DOHH2 (cell line): ENCODE results near the gene BABAM2.

Experiments used
- H3F3A ChIP-seq: fragments of 200-600 bp; sonication (generic), shearing (Covaris generic); 2 replicates; pipeline ENCODE4 v1.6.0; 2016; ENCODE audit warnings: antibody characterized with exemption, mild to moderate bottlenecking; ENCODE audit not compliant: control insufficient read depth, insufficient read depth
- H3K27ac ChIP-seq: fragments of 200-600 bp; sonication (generic); 2 replicates; pipeline ENCODE4 v1.5.1; 2014; ENCODE audit warnings: low read depth, mild to moderate bottlenecking, low read length, moderate library complexity
- H3K27me3 ChIP-seq: fragments of 200-600 bp; sonication (generic); 2 replicates; pipeline ENCODE4 v1.6.1; 2014; ENCODE audit warnings: mild to moderate bottlenecking, low read length, mixed read lengths; ENCODE audit not compliant: control insufficient read depth
- H3K36me3 ChIP-seq: fragments of 200-600 bp; sonication (generic); 2 replicates; pipeline ENCODE4 v1.6.1; 2014; ENCODE audit warnings: mild to moderate bottlenecking, low read length, moderate library complexity, mixed read lengths; ENCODE audit not compliant: control insufficient read depth
- H3K4me1 ChIP-seq: fragments of 200-600 bp; sonication (generic); 2 replicates; pipeline ENCODE4 v1.6.1; 2014; ENCODE audit warnings: mild to moderate bottlenecking, low read length, mixed read lengths; ENCODE audit not compliant: control insufficient read depth
- H3K4me2 ChIP-seq: fragments of 200-600 bp; sonication (generic); 2 replicates; pipeline ENCODE4 v1.6.0; 2014; ENCODE audit warnings: mild to moderate bottlenecking, low read length, moderate library complexity
- H3K4me3 ChIP-seq: fragments of 200-600 bp; sonication (generic); 2 replicates; pipeline ENCODE4 v1.5.1; 2014; ENCODE audit warnings: mild to moderate bottlenecking, low read length, mixed read lengths
- H3K79me2 ChIP-seq: fragments of 200-600 bp; sonication (generic); 2 replicates; pipeline ENCODE4 v1.6.1; 2014; ENCODE audit warnings: mild to moderate bottlenecking, low read length, mixed read lengths; ENCODE audit not compliant: control insufficient read depth
- H3K9me2 ChIP-seq: fragments of 200-600 bp; sonication (generic); replicated peaks from 2 replicates; pipeline ENCODE4 v1.6.1; 2014; ENCODE audit warnings: mild to moderate bottlenecking, low read length, mixed read lengths; ENCODE audit not compliant: control insufficient read depth
- H3K9me3 ChIP-seq: fragments of 200-600 bp; sonication (generic); 2 replicates; pipeline ENCODE4 v1.6.1; 2014; ENCODE audit warnings: antibody characterized with exemption, low read length, mixed read lengths; ENCODE audit not compliant: control insufficient read depth, insufficient read depth
- H4K20me1 ChIP-seq: fragments of 200-600 bp; sonication (generic); 2 replicates; pipeline ENCODE4 v1.6.0; 2014; ENCODE audit warnings: low read depth, mild to moderate bottlenecking, antibody characterized with exemption, low read length, moderate library complexity; ENCODE audit not compliant: control insufficient read depth, insufficient read depth
- EZH2phosphoT487 ChIP-seq: fragments of 200-600 bp; sonication (generic); IDR thresholded peaks from 2 replicates; pipeline ENCODE4 v1.6.1; 2017; ENCODE audit warnings: borderline replicate concordance, mild to moderate bottlenecking, antibody characterized with exemption, low read length, moderate library complexity, mixed read lengths
- TF ChIP-seq, protein P1 (sequence below): fragments of 200-600 bp; sonication (generic); IDR thresholded peaks from one replicate; pipeline ENCODE4 v1.5.1; 2014; ENCODE audit warnings: antibody characterized with exemption, mild to moderate bottlenecking, low read depth, low read length; ENCODE audit not compliant: poor library complexity, severe bottlenecking

BABAM2 gene

DNA sequence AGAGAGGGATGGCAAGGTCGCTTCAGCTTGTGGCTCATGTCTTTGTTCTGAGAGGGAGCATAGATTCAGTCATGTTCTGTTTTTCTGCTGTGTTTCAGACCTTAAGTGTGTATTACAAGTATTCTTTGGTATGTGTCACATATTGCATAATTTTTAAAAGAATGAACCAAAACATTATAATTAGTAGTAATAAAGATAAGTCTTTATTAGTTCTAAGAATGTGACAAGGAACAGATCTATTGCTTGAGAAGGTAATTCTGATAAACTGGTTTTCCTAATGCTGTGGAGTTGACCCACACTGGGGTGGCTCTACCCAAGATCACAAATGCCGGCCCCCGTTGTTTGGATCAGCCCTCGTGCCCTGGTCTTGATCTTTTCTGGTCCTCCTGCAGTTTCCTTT, 377.9 kb downstream of the BABAM2 start:
- H3K4me2 ChIP-seq = no peak overlapping the region
- no peaks in the 10 kb centered on the region for H3K9me3 ChIP-seq
- H3K4me1 ChIP-seq = no peaks in the 10 kb centered on the region
- no peaks in the 10 kb centered on the region for H3K9me2 ChIP-seq
- no peaks in the 10 kb centered on the region for H3K36me3 ChIP-seq
- no peaks in the 10 kb centered on the region for H3K79me2 ChIP-seq
- H3F3A ChIP-seq = no peaks in the 10 kb centered on the region
- no peak for TF ChIP-seq EZH2phosphoT487
- TF ChIP-seq, protein P1, sequence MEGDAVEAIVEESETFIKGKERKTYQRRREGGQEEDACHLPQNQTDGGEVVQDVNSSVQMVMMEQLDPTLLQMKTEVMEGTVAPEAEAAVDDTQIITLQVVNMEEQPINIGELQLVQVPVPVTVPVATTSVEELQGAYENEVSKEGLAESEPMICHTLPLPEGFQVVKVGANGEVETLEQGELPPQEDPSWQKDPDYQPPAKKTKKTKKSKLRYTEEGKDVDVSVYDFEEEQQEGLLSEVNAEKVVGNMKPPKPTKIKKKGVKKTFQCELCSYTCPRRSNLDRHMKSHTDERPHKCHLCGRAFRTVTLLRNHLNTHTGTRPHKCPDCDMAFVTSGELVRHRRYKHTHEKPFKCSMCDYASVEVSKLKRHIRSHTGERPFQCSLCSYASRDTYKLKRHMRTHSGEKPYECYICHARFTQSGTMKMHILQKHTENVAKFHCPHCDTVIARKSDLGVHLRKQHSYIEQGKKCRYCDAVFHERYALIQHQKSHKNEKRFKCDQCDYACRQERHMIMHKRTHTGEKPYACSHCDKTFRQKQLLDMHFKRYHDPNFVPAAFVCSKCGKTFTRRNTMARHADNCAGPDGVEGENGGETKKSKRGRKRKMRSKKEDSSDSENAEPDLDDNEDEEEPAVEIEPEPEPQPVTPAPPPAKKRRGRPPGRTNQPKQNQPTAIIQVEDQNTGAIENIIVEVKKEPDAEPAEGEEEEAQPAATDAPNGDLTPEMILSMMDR = no peak
- H3K4me3 ChIP-seq = no peak overlapping the region
- no peaks in the 10 kb centered on the region for H3K27me3 ChIP-seq
- no peaks in the 10 kb centered on the region for H4K20me1 ChIP-seq
- no peak overlapping the region for H3K27ac ChIP-seq

DNA sequence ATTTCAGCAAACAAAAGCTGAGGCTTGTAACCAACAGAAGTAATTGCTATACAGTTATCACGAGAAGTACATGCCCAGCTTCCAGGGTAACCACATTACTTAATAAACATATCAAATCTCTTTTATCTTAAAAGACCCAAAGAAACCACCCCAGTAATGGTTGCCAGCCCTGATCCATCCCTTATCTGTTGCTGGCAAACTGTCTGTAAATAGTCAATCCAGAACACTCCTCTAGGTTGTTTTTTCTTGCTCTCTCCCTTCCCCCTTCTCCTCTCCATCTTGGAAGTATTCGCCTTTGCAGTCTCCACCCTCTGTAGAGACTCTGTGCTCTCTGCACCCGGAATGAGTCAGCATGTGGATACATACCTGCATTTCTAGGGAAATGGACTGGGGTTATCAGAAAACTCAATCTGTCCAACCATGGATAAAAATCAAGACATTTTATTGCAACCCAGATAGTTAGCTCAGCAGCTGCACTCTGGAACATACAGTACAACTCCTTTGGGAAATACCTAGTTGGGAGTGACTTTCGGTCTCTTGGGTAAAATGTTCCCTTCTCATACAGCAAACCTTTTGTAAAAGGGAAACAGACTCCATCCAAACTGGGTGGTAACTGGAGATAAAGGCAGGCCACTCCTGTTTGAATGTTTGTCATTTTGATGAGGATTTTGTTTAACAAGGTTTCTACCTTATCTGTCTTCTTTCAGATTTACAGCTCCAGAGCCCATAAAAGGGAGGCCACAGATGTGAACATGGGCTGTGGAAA, 378.7 kb downstream of the BABAM2 start:
- no peaks in the 10 kb centered on the region for H4K20me1 ChIP-seq
- H3K79me2 ChIP-seq = no peaks in the 10 kb centered on the region
- no peaks in the 10 kb centered on the region for H3K9me2 ChIP-seq
- TF ChIP-seq, protein P1 = no peak
- no peak for TF ChIP-seq EZH2phosphoT487
- H3K27me3 ChIP-seq = no peaks in the 10 kb centered on the region
- H3K9me3 ChIP-seq = no peaks in the 10 kb centered on the region
- no peaks in the 10 kb centered on the region for H3K36me3 ChIP-seq
- H3K4me3 ChIP-seq = no peak overlapping the region
- no peak overlapping the region for H3K4me2 ChIP-seq
- H3K4me1 ChIP-seq = no peaks in the 10 kb centered on the region
- no peaks in the 10 kb centered on the region for H3F3A ChIP-seq
- no peak overlapping the region for H3K27ac ChIP-seq

DNA sequence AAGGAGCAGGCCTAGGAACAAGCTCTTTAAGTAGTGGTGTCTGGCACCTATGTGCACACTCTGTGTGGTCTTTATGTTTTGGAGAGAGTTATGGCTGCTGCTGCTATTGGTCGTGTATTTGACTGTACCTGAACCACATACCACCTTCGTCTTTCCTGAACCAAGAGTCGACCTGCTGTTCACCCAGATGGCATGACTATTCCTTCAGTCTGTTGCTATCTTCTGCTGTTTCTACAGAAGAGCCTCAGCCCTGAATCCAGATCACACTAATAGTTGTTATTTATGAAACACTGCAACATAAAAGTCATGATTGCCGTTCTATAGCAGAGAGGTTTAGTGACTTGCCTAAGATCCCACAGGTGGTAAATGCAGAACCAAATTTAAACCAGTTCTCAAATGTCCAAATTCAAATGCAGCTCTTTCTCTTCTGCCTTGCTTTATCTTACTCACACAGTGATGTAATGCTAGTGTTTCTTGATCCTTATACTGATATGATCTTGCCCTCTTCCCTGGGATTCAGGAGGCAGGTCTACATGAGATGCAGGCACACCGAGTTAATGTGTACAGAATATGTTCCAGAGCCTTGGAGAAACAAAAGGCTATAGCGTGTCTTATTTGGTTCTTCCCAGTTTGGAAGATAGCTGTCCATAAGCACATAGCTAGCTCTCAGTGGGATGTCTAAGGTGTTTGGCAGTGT, 380.1 kb downstream of the BABAM2 start:
- Histone ChIP-seq H3K4me1 (no peaks in the 10 kb centered on the region), H3K27ac (no peak overlapping the region), H3K79me2 (no peaks in the 10 kb centered on the region), H3F3A (no peaks in the 10 kb centered on the region), H3K27me3 (no peaks in the 10 kb centered on the region), H3K4me2 (no peak overlapping the region), H4K20me1 (no peaks in the 10 kb centered on the region), H3K9me2 (no peaks in the 10 kb centered on the region), H3K4me3 (no peak overlapping the region), H3K36me3 (no peaks in the 10 kb centered on the region), H3K9me3 (no peaks in the 10 kb centered on the region)
- TF ChIP-seq, protein P1 = no peak
- no peak for TF ChIP-seq EZH2phosphoT487
